DND-41 (cell line): ENCODE results near the gene MCM10.

Experiments
- ATAC-seq: fragments of 200-7000 bp; cut with Tn5 transposase; 3 replicates; pipeline ENCODE4 v1.9.1; 2021; ENCODE audit warnings: low read depth; ENCODE audit not compliant: insufficient read depth
- DNase-seq: peaks from one replicate; pipeline ENCODE4 v3.0.0-alpha.2; 2020
- H2AFZ ChIP-seq: 2 replicates; pipeline ENCODE4 v1.6.0; 2012; ENCODE audit warnings: low read depth, low read length
- H3K27ac ChIP-seq: 2 replicates; pipeline ENCODE4 v1.5.1; 2012; ENCODE audit warnings: low read length, inconsistent platforms
- H3K27me3 ChIP-seq: fragments of 200-600 bp; sonication (generic); 2 replicates; pipeline ENCODE4 v1.6.0; 2012; ENCODE audit warnings: low read length, mild to moderate bottlenecking, inconsistent platforms; ENCODE audit not compliant: insufficient read depth, poor library complexity
- H3K36me3 ChIP-seq: 2 replicates; pipeline ENCODE4 v1.5.1; 2012; ENCODE audit warnings: low read length, inconsistent platforms; ENCODE audit not compliant: insufficient read depth
- H3K4me1 ChIP-seq: 2 replicates; pipeline ENCODE4 v1.5.1; 2012; ENCODE audit warnings: mild to moderate bottlenecking, low read length; ENCODE audit not compliant: insufficient read depth
- H3K4me2 ChIP-seq: 2 replicates; pipeline ENCODE4 v1.6.0; 2012; ENCODE audit warnings: mild to moderate bottlenecking, moderate library complexity, low read length, inconsistent platforms; ENCODE audit not compliant: insufficient read depth
- H3K4me3 ChIP-seq, 2 experiments: fragments of 200-600 bp in 1 of 2; shearing (Covaris generic) in 1 of 2; 2 replicates each; pipeline ENCODE4 v1.5.1; 2012 to 2016; ENCODE audit warnings: inconsistent platforms in 2 of 2, low read length in 2 of 2, mild to moderate bottlenecking in 2 of 2, low read depth in 1 of 2, moderate library complexity in 1 of 2
- H3K79me2 ChIP-seq: 2 replicates; pipeline ENCODE4 v1.6.0; 2012; ENCODE audit warnings: low read length, inconsistent platforms; ENCODE audit not compliant: insufficient read depth
- H3K9ac ChIP-seq: 2 replicates; pipeline ENCODE4 v1.6.0; 2012; ENCODE audit warnings: low read depth, mild to moderate bottlenecking, inconsistent platforms, low read length, moderate library complexity
- H3K9me3 ChIP-seq: 2 replicates; pipeline ENCODE4 v1.5.1; 2012; ENCODE audit warnings: low read length, moderate library complexity, mild to moderate bottlenecking, inconsistent platforms; ENCODE audit not compliant: insufficient read depth, severe bottlenecking
- H4K20me1 ChIP-seq: 2 replicates; pipeline ENCODE4 v1.6.0; 2012; ENCODE audit warnings: low read length; ENCODE audit not compliant: insufficient read depth
- CTCF ChIP-seq: IDR thresholded peaks from 2 replicates; pipeline ENCODE4 v1.5.1; 2012; ENCODE audit warnings: borderline replicate concordance, low read length, moderate library complexity, mild to moderate bottlenecking; ENCODE audit not compliant: poor library complexity, severe bottlenecking; ENCODE audit errors: extremely low read depth
- EZH2 ChIP-seq: IDR thresholded peaks from 3 replicates; pipeline ENCODE4 v1.6.1; 2012; ENCODE audit warnings: borderline replicate concordance, low read depth, mild to moderate bottlenecking, moderate library complexity, low read length, inconsistent platforms; ENCODE audit not compliant: severe bottlenecking

The MCM10 gene

GRCh38 chr10:13158401-13158800 lies 3.0 kb upstream of the MCM10 start:
- no peak overlapping the region for H2AFZ ChIP-seq
- no peak overlapping the region for H3K9ac ChIP-seq
- H3K36me3 ChIP-seq = peaks cover 5% of the 10 kb centered on the region
- no peak for TF ChIP-seq CTCF
- no peak for TF ChIP-seq EZH2
- H3K4me2 ChIP-seq = no peak overlapping the region
- H3K4me1 ChIP-seq = peaks cover 23% of the 10 kb centered on the region
- ATAC-seq = no peak
- peaks cover 12% of the 10 kb centered on the region; the same call in 1 of the 2 replicates for H4K20me1 ChIP-seq
- H3K27ac ChIP-seq = no peak overlapping the region
- no peak overlapping the region for H3K4me3 ChIP-seq
- H3K27me3 ChIP-seq = no peaks in the 10 kb centered on the region
- peaks cover 20% of the 10 kb centered on the region for H3K79me2 ChIP-seq
- H3K9me3 ChIP-seq = no peaks in the 10 kb centered on the region
- DNase-seq = no peak

- Histone ChIP-seq H3K79me2 (peaks cover 52% of the 10 kb centered on the region), H3K9ac (peak overlapping the region; percentile 74), H3K9me3 (no peaks in the 10 kb centered on the region), H3K4me3 (peak overlapping the region; percentile 90 to 91), H3K36me3 (peaks cover 33% of the 10 kb centered on the region), H3K27me3 (no peaks in the 10 kb centered on the region), H3K4me2 (peak overlapping the region; percentile 92), H3K4me1 (peaks cover 34% of the 10 kb centered on the region), H2AFZ (peak overlapping the region; percentile 76), H3K27ac (peak overlapping the region; percentile 69), H4K20me1 (peaks cover 36% of the 10 kb centered on the region; the same call in 1 of the 2 replicates)
- TF ChIP-seq CTCF = no peak
- no peak for TF ChIP-seq EZH2
- DNase-seq (peak; percentile 37), ATAC-seq (peak; percentile 29)
Observed at GRCh38 chr10:13161857-13162271, 506 bp downstream of the MCM10 start.

GRCh38 chr10:13163859-13164258 lies 2.5 kb downstream of the MCM10 start:
- Histone ChIP-seq H2AFZ (no peak overlapping the region), H3K4me2 (peak overlapping the region; percentile 92; the same call in 1 of the 2 replicates), H3K4me3 (peak overlapping the region in 1 of 2 experiments; percentile 22; a peak in 1 of 4 replicates), H3K27me3 (no peaks in the 10 kb centered on the region), H3K4me1 (peaks cover 34% of the 10 kb centered on the region), H4K20me1 (peaks cover 55% of the 10 kb centered on the region; the same call in 1 of the 2 replicates), H3K9ac (0 out of 2 replicates have a peak overlapping the region, but pooled peaks have one; percentile 3), H3K79me2 (peaks cover 72% of the 10 kb centered on the region), H3K27ac (no peak overlapping the region), H3K36me3 (peaks cover 53% of the 10 kb centered on the region), H3K9me3 (no peaks in the 10 kb centered on the region)
- DNase-seq = no peak
- ATAC-seq = no peak
- no peak for TF ChIP-seq EZH2

GRCh38 chr10:13165177-13165576 lies 3.8 kb downstream of the MCM10 start:
- peaks cover 34% of the 10 kb centered on the region for H3K4me1 ChIP-seq
- no peak overlapping the region for H3K4me2 ChIP-seq
- H3K4me3 ChIP-seq = no peak overlapping the region
- H3K36me3 ChIP-seq = peaks cover 64% of the 10 kb centered on the region
- H3K9me3 ChIP-seq = no peaks in the 10 kb centered on the region
- no peak overlapping the region for H3K27ac ChIP-seq
- DNase-seq (no peak), ATAC-seq (no peak)
- no peak overlapping the region for H2AFZ ChIP-seq
- no peaks in the 10 kb centered on the region for H3K27me3 ChIP-seq
- TF ChIP-seq CTCF = no peak
- TF ChIP-seq EZH2 = no peak
- peaks cover 84% of the 10 kb centered on the region for H3K79me2 ChIP-seq
- no peak overlapping the region for H3K9ac ChIP-seq
- H4K20me1 ChIP-seq = peaks cover 64% of the 10 kb centered on the region; the same call in 1 of the 2 replicates
